OCI-LY3 (cell line): ENCODE measurements around the gene TYRO3.

Source experiments
- EZH2phosphoT487 ChIP-seq: fragments of 200-600 bp; shearing (Covaris generic); IDR thresholded peaks from 2 replicates; pipeline ENCODE4 v1.6.1; 2018; ENCODE audit warnings: antibody characterized with exemption, mixed run types, low read depth
- TF ChIP-seq, protein P1 (sequence below): fragments of 200-600, 300-600 bp; sonication (generic); IDR thresholded peaks from 2 replicates; pipeline ENCODE4 v1.5.1; 2014; ENCODE audit warnings: antibody characterized with exemption, low read length, low read depth

GRCh38 chr15:41603411-41603935 lies 44.5 kb downstream of the TYRO3 start:
- TF ChIP-seq, protein P1, sequence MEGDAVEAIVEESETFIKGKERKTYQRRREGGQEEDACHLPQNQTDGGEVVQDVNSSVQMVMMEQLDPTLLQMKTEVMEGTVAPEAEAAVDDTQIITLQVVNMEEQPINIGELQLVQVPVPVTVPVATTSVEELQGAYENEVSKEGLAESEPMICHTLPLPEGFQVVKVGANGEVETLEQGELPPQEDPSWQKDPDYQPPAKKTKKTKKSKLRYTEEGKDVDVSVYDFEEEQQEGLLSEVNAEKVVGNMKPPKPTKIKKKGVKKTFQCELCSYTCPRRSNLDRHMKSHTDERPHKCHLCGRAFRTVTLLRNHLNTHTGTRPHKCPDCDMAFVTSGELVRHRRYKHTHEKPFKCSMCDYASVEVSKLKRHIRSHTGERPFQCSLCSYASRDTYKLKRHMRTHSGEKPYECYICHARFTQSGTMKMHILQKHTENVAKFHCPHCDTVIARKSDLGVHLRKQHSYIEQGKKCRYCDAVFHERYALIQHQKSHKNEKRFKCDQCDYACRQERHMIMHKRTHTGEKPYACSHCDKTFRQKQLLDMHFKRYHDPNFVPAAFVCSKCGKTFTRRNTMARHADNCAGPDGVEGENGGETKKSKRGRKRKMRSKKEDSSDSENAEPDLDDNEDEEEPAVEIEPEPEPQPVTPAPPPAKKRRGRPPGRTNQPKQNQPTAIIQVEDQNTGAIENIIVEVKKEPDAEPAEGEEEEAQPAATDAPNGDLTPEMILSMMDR, result no peak
- TF ChIP-seq EZH2phosphoT487, result no peak
